ENCODE measurements around the gene EN2.

EN2 gene

DNA sequence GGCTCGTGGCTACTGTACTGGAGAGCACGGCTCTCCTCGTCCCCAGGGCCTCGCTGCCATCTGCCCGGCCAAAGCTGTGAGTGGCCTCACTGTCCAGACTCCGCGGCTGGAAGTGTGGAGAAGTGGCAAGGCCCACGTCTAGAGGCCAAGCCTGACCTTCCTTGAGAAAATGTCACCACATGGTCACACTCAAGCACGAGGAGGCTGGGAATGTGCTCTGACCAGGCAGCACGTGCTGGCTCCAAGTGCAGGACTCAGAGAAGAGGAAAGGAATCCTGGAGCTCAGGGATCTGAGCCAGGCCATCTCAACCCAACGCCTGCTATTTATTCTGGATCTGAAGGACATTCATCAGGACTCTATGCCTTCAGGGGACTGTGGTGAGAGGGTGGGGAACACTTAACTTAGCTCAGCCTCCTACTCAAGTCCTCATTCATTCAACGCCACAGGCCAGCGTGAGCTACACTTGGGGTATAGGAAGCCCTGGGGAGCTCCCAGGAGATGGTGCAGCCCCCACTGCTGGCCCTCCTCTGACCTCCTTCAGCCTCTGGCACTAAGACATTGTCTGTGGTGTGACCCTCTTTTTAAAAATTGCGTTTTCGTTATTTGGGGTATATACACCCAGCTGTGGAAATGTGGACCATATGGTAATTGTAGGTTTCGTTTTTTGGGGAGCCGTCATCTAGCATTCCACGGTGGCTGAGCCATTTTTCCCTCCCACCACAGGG lies 29.0 kb downstream of the EN2 start:
- DNase-seq (ENCODE audit: low read depth), result no peak

DNA sequence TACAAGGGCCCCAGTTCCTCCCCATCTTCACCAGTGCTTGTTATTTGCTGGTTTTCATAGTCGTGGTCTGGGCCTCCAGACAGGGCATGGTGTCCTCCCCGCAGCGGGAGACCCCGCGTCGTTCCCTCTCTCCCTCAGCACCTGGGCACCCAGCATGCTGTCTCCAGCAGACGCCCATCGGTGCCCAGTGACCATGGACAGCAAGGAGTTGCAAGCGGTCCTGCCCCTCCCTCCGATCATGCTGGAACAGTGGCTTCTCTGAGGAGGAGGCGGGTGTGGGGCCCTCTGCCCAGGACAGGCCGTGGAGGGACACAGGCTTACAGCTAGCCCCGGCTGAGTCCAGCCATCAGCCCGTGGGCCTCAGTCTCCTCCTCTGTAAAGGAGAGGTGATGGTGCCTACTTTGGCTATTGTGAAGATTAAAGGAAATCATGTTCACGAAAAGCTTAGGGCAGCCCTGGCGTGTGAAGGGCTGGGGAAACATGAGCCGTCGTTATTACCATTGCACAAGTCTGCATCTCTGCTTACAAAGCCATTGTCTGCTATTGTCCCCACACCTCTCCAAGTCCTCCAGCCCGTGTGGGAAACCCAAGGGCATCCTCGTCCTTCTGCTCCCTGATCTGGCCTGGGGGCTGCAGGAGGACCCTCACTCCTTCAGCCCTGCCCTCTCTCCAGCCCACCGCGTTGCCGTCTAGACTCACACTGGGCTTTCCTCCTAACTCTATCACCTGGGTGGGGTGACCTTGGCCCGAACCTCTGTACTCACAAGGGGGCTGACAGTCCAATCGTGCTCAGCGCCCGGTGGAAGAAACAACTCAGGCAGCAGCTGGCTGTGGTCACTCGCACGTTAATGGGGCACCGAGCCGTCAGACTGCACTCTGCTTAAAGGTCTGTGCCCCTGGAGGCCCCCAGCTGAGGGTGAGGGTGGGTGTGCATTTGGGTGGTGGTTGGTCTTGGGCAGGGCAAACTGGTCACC lies 29.9 kb downstream of the EN2 start:
- DNase-seq (ENCODE audit: low read depth), result no peak

GRCh38 chr7:155488483-155489127 lies 30.7 kb downstream of the EN2 start:
- no peak for DNase-seq (ENCODE audit: low read depth)

DNA sequence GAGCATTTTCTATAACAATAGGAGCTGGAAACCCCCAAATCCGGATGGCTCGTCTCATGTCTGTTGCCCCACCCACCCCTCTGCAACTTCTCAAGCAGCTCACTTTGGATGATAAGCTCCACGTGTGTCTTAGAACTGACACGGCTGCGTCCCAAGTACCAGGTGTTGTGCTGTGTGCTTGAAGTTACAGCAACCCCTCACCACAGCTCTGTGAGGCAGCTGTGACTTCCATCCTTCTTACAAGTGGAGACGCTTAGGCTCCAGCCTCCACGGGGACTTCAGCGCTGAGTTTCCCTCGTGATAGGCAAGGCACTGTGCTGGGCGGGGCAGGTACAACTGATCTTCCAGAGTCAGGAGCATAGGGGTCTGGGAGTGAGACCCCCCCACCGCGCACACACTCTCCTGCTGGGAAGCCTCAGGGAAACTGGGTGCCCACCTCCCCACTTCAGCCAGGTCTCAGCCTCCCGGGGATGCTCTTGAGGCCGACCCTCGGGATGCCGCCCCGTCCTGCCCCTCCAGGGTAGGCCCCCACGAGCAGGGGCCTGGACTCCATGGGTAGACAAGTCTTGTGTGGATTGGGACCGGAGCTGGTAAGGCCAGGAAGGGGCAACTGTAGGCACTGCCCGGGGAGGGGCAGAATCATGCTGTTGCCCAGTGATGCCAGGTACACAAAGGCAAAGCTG lies 31.4 kb downstream of the EN2 start:
- no peak for DNase-seq (ENCODE audit: low read depth)

DNA sequence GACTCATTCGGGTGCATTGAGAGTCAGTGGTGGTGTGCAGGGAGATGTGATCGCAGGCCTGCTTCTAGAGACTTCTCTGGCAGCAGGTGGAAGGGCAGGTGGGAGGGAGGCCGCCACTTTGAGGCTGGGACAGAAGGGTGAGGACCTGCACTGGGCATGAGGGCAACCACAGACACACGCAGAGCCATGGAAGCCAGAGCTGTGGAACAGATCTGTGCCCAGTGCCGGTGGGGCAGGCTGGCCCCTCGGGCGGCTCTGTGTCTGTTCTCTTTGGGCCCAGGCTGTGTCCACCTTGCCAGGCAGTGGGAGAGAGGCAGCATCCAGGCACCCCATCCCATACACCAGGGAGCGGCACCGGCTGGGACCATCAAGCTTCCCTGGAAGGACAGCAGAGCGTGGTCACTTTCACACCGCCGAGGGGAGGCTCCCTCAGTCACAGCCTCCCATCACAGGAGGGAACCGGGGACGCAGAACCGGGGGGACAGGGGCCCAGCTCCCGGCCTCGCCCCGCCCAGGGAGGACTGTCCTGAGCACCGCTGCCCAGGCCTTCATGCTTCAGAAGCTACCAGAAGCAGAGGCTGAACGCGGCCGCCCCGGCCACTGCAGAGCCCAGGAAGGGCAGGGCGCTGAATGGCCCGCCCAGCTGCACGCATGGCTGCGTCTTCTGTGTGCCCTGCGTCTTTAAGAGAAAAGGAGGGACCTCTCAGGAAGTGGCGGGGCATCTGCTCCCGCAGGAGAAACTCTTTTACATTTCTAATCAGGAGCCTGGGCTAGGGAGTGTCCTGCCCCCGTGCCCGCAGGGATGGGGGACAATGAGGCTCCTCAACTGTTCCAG lies 32.1 kb downstream of the EN2 start:
- DNase-seq (ENCODE audit: low read depth), result no peak

GRCh38 chr7:155490697-155491628 lies 33.0 kb downstream of the EN2 start:
- no peak for DNase-seq (ENCODE audit: low read depth)

DNA sequence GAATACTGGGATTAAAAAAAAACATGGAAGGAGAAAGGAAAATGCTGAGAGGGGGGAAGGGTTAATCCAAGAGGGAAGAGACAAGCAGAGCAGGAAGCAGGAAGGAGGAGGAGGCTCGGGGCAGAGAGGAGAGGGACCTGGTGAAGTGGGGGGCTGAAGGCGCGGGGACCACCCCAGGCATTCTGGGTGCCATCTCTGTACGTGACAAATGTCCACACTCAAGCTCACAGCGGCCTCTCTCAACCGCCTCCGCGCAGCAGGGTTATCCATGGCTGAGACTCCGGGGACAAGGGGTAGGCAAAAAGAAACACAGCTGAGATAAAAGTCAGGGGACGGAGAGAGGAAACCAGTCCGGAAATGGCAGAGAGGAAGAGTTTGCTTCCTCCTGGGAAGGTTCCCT lies 33.9 kb downstream of the EN2 start:
- no peak for DNase-seq (ENCODE audit: low read depth)

DNA sequence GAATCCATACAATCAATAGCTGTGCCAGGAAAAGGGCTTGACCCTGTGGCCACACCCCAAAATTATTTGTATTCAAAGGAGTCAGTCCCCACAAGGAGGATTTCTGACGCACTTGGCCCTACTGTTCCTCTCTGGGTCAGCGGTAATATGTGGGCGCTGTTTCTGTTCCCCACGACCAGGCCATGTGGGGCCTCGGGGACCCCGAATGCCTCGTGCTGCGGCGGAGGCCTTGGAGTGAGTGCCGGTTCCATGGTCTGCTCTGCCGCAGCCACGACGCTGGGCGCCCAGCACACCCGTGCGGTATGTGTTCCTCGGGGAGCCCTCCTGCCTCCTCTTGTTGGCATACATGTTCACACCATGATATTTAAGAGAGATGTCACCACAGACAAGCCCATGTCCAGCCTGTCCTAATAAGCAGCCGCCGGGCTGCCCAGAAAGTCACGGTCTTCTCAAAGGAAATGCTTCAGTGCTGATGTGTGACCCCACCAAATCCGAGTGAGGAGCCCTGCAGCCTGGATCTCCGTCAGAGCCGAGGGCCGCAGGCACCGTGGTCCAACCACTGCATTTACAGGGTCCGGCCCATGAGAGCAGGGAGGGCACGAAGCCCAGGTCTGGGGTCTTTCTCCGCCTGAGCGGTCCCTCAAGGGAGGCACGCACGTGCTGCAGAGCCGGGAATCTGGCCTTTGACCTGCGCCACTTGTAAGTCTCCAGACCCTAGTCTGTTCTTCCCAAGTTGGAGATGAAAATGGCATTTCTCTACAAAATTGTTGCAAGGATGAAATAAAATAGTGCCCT lies 36.0 kb downstream of the EN2 start:
- DNase-seq (ENCODE audit: low read depth), result no peak

DNA sequence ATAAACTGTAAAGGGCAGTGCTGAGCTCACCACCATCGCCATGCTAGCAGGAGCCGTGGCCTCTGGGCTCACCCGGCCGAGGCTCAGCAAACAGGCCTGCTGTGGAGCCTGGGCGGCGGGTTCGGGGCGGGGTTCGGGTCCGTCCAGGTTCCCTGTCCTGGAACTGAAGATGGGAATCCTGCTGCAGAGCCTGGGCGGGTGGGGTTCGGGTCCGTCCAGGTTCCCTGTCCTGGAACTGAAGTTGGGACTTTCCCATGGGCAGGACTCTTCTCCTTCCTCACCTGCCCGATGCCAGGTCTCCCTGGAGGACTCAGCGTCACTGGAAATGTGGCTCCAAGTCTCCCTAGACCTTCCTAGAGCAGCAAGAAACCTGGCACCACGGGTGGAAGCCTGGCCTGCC lies 36.6 kb downstream of the EN2 start:
- DNase-seq (ENCODE audit: low read depth), result no peak

DNA sequence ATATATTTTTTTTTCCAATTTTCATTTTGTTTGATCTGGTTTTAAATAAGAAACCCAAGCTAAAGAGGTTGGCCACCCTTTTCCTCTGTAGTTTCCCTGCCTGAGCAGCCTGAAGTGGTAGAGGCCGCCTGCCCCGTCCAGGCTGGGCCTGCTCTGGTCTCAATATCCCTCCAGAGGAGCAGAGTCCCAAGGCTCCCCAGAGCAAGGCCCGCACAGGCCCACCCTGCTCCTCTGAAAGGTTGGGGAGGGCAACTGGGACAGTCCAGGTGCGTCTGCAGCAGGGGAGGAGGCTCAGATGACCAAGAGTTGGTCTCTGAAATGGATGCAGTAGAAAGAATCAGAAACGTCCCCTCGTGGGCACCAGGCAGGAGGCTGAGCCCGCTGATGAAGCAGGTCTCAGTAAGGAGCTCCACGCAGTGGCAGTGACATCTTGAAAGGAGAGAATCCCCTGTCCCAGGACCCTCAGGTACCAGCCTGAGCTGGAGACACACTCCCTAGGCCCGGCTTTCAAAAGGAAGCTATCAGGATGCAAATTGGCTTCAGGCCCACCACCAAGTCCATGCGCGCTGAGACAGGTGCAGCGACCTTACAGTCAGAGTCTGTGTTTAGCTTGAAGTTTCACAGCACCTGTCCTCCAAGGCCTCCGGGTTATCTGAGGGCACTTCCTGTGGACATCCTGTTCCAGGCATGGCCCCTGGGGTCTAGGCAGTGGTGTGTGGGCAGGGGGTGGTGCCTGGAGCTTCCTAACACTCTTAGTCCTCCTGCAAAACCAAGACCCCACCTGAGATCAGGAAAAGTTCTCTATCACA lies 37.7 kb downstream of the EN2 start:
- no peak for DNase-seq (ENCODE audit: low read depth)

GRCh38 chr7:155496267-155497005 lies 38.5 kb downstream of the EN2 start:
- DNase-seq (ENCODE audit: low read depth), result no peak

GRCh38 chr7:155497149-155497901 lies 39.4 kb downstream of the EN2 start:
- DNase-seq (ENCODE audit: low read depth), result no peak

DNA sequence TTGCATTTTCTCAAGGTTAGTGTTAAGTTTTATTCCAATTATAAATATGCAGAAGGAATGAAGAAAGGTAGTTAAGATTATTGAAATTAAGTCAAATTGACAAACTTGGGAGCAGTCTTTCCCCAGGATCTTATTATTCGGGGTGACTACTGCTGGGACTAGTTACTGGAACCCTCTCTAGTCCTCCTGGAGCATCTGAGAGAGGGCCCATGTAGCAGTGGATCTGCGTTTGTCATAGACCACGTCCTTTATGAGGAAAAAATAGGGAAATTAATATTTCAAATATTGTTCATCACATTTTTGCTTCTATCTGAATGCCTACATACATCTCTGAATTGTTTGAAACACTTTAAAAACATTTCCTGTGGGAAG lies 47.5 kb downstream of the EN2 start:
- no peak for DNase-seq (ENCODE audit: low read depth)

GRCh38 chr7:155506854-155507337 lies 49.0 kb downstream of the EN2 start:
- no peak for DNase-seq (ENCODE audit: low read depth)

DNA sequence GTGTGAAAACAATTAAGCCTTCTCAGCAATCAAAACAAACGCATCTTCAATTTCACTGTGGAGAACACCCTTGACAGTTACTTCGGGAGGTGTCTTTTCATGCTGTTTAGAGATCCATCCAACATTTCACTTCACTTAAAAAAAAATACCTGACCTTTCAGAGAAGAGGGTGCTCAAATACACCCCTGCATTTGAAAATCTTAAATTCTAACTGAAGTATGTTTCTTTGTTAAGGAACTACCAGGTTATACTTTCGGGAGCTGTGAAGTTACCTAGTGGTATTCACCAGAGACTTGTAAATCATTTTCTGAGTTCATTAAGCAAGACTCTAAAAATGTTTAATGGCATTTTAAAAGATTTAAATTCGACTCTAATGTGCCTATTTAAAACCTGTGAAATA lies 49.6 kb downstream of the EN2 start:
- DNase-seq (ENCODE audit: low read depth), result no peak

GRCh38 chr7:155508376-155509358 lies 50.7 kb downstream of the EN2 start:
- DNase-seq (ENCODE audit: low read depth), result no peak

Data from activated T-cell treated with anti-CD3 and anti-CD28 coated beads for 1 hour (primary cell).